Liver (tissue), 9 donors: Measurements from ENCODE around the gene TMEM42. TPM values are rescaled to one million over a fixed set of nuclear protein-coding genes. Genes with fewer than 3 reads are reported as not detected.

Experiments
- DNase-seq: peaks from one replicate; pipeline ENCODE4 v3.0.0-alpha.2; 2017; ENCODE audit warnings: low spot score
- H3K27ac ChIP-seq, 2 donors: one replicate each; pipeline ENCODE4 v1.7.0; 2013; ENCODE audit warnings: inconsistent platforms in 2 of 2, low read length in 2 of 2, control low read depth in 1 of 2, low read depth in 1 of 2, mild to moderate bottlenecking in 1 of 2
- H3K27me3 ChIP-seq, 4 donors: one replicate each; pipeline versions ENCODE4 v1.6.1 to v1.7.0; 2013; ENCODE audit warnings: low read length in 3 of 4, inconsistent platforms in 1 of 4, mild to moderate bottlenecking in 1 of 4, moderate library complexity in 1 of 4; ENCODE audit not compliant: control insufficient read depth in 4 of 4, insufficient read depth in 4 of 4
- H3K36me3 ChIP-seq, 4 donors: one replicate each; pipeline versions ENCODE4 v1.6.1 to v1.7.0; 2013; ENCODE audit warnings: low read length in 3 of 4, mild to moderate bottlenecking in 3 of 4, low read depth in 1 of 4, moderate library complexity in 1 of 4; ENCODE audit not compliant: control insufficient read depth in 4 of 4, insufficient read depth in 3 of 4
- H3K4me1 ChIP-seq, 4 donors: one replicate each; pipeline versions ENCODE4 v1.6.1 to v1.7.0; 2013; ENCODE audit warnings: low read length in 3 of 4, mild to moderate bottlenecking in 3 of 4, moderate library complexity in 1 of 4; ENCODE audit not compliant: control insufficient read depth in 4 of 4, insufficient read depth in 4 of 4
- H3K4me3 ChIP-seq, 3 donors: one replicate each; pipeline versions ENCODE4 v1.6.1 to v1.7.0; 2013; ENCODE audit warnings: low read length in 3 of 3, control low read depth in 1 of 3, low read depth in 1 of 3, mild to moderate bottlenecking in 1 of 3
- H3K9ac ChIP-seq, 2 donors: one replicate each; pipeline ENCODE4 v1.7.0; 2013; ENCODE audit warnings: low read length in 2 of 2, mild to moderate bottlenecking in 2 of 2, moderate library complexity in 2 of 2, control low read depth in 1 of 2, low read depth in 1 of 2
- H3K9me3 ChIP-seq, 4 donors: one replicate each; pipeline versions ENCODE4 v1.6.1 to v1.7.0; 2013; ENCODE audit warnings: low read length in 3 of 4; ENCODE audit not compliant: control insufficient read depth in 4 of 4
- EGR1 ChIP-seq, 2 donors: IDR thresholded peaks; 2 replicates each; pipeline ENCODE4 v1.6.1; 2016 to 2018; ENCODE audit warnings: antibody characterized with exemption in 2 of 2, low read depth in 2 of 2
- FOXA1 ChIP-seq: IDR thresholded peaks from 2 replicates; pipeline ENCODE4 v1.6.1; 2016; ENCODE audit warnings: antibody characterized with exemption
- FOXA2 ChIP-seq: IDR thresholded peaks from 2 replicates; pipeline ENCODE4 v1.6.1; 2016; ENCODE audit warnings: antibody characterized with exemption
- GABPA ChIP-seq, 2 donors: IDR thresholded peaks in 1 of 2; conservative IDR thresholded peaks in 1 of 2; 2 replicates each; pipeline ENCODE4 v1.6.1; 2016; ENCODE audit warnings: antibody characterized with exemption in 2 of 2, mild to moderate bottlenecking in 1 of 2, moderate library complexity in 1 of 2
- HNF4A ChIP-seq, 2 donors: conservative IDR thresholded peaks; 2 replicates each; pipeline ENCODE4 v1.6.1; 2016; ENCODE audit warnings: antibody characterized with exemption in 2 of 2, mild to moderate bottlenecking in 2 of 2
- HNF4G ChIP-seq: IDR thresholded peaks from 2 replicates; pipeline ENCODE4 v1.6.1; 2016; ENCODE audit warnings: antibody characterized with exemption
- MAX ChIP-seq: IDR thresholded peaks from 2 replicates; pipeline ENCODE4 v1.6.1; 2016; ENCODE audit warnings: antibody characterized with exemption
- NR2F2 ChIP-seq: IDR thresholded peaks from 2 replicates; pipeline ENCODE4 v1.6.1; 2016; ENCODE audit warnings: antibody characterized with exemption
- RAD21 ChIP-seq, 2 donors: IDR thresholded peaks; 2 replicates each; pipeline ENCODE4 v1.6.1; 2016; ENCODE audit warnings: antibody characterized with exemption in 2 of 2, mild to moderate bottlenecking in 2 of 2
- RXRA ChIP-seq, 2 donors: IDR thresholded peaks; 2 replicates each; pipeline ENCODE4 v1.6.1; 2017 to 2018; ENCODE audit warnings: antibody characterized with exemption in 2 of 2, mild to moderate bottlenecking in 1 of 2
- SP1 ChIP-seq: IDR thresholded peaks from 2 replicates; pipeline ENCODE4 v1.6.1; 2018; ENCODE audit warnings: antibody characterized with exemption, mild to moderate bottlenecking
- TAF1 ChIP-seq: conservative IDR thresholded peaks from 2 replicates; pipeline ENCODE4 v1.6.1; 2016; ENCODE audit warnings: antibody characterized with exemption, mild to moderate bottlenecking
- YY1 ChIP-seq: IDR thresholded peaks from 2 replicates; pipeline ENCODE4 v1.6.1; 2016; ENCODE audit warnings: antibody characterized with exemption, mild to moderate bottlenecking
- WGBS: extraction: QIAGEN DNeasy Blood & Tissue Kit; methylation state at CpG from one replicate; pipeline ENCODE4 v1.1.7; 2013; 5-methylcytosine and 5-hydroxymethylcytosine counted together
- polyA plus RNA-seq, 2 donors: library from polyadenylated mRNA; stranded (reverse) in 1 of 2; unstranded in 1 of 2; fragments of 200-250 nt in 1 of 2; fragments of >200 nt in 1 of 2; fragmentation: Nextera tagmentation in 1 of 2; extraction: Ambion mirVana in 1 of 2; gene quantifications; one replicate each; pipeline versions ENCODE4 v1.2.1 to v1.2.3, GENCODE V29; 2013 to 2015
- total RNA-seq, 2 donors: library from RNA; depleted of rRNA; stranded (reverse); fragments of >200 nt; gene quantifications; one replicate each; pipeline ENCODE4 v1.2.3, GENCODE V29; 2014
- TF ChIP-seq, protein P1 (sequence below): IDR thresholded peaks from 2 replicates; pipeline ENCODE4 v1.6.1; 2016; ENCODE audit warnings: antibody characterized with exemption
- TF ChIP-seq, protein P2 (sequence below): IDR thresholded peaks from 2 replicates; pipeline ENCODE4 v1.6.1; 2016; ENCODE audit warnings: antibody characterized with exemption, mild to moderate bottlenecking
- TF ChIP-seq, protein P3 (sequence below): fragments of 150-350 bp; IDR thresholded peaks from 2 replicates; pipeline ENCODE4 v1.5.1; 2017; ENCODE audit warnings: improper control_type of control experiment, low read depth, low read length; ENCODE audit not compliant: missing input control
- donor health status: healthy.
- donor health status: healthy.
- donor health status: healthy.
- donor health status: healthy.
- donor health status: healthy.

The TMEM42 gene
- total and polyA plus RNA-seq, 4 donors, result 5.8 to 9.9 (median 8.1) TPM

DNA sequence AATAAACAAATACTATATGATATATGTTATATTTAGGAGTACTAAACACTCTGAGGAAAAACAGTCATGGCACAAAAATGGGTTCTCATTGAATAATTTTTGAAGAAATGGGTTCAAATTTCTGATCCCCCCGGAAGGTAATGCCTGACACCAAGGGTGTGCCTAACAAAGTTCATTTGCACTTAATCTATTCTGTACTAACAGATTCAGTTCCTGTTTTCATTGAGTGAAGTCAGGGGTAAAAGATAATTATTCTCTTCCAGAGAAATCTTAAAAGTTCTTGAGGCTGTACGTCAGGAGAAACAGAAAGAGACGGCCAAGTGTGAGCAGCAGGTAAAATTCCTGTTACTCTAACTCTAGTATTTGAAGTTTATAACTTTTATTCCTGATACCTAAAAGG is 34.5 kb upstream of the TMEM42 start:
- Histone ChIP-seq H3K27me3 (no peaks in the 10 kb centered on the region), H3K36me3 (no peaks in the 10 kb centered on the region), H3K9me3 (no peaks in the 10 kb centered on the region), H3K4me3 (no peak overlapping the region), H3K4me1 (no peaks in the 10 kb centered on the region), H3K9ac (no peak overlapping the region), H3K27ac (no peak overlapping the region)
- WGBS, result 96% methylated on average over 3 of the region's 3 CpGs
- TF ChIP-seq EGR1 (IDR thresholded peaks at IDR 0.05; ENCODE audit: low read depth in 2 of 2), result no peak
- DNase-seq, result no peak

DNA sequence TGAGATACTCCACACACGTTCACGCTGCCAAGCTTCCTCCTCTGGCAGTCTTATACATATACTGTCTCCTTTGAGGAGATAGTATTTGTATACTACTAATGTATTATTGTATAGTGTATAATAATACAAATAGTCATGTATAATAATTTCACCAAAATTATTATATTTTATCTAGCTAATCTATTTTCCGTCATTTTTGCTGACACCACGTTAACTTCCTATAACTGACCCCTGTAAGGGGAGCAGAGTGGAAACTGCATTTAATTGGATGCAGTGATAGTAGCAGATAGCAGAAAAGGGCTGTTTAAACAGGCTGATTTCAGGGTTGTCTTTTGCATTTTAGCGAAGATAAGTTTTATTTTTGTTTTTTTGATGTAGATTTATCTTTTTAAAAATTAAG is 30.5 kb upstream of the TMEM42 start:
- DNase-seq, result no peak
- Histone ChIP-seq H3K27ac (no peak overlapping the region), H3K9me3 (no peaks in the 10 kb centered on the region), H3K9ac (no peak overlapping the region), H3K4me3 (no peak overlapping the region), H3K27me3 (no peaks in the 10 kb centered on the region), H3K4me1 (no peaks in the 10 kb centered on the region), H3K36me3 (no peaks in the 10 kb centered on the region)
- WGBS, result 95% methylated on average over 5 of the region's 5 CpGs
- TF ChIP-seq RAD21 (IDR thresholded peaks at IDR 0.05) (no peak), FOXA2 (no peak), HNF4A (conservative IDR thresholded peaks at IDR 0.05) (no peak), YY1 (no peak), HNF4G (no peak), EGR1 (IDR thresholded peaks at IDR 0.05; ENCODE audit: low read depth in 2 of 2) (no peak), NR2F2 (no peak)

DNA sequence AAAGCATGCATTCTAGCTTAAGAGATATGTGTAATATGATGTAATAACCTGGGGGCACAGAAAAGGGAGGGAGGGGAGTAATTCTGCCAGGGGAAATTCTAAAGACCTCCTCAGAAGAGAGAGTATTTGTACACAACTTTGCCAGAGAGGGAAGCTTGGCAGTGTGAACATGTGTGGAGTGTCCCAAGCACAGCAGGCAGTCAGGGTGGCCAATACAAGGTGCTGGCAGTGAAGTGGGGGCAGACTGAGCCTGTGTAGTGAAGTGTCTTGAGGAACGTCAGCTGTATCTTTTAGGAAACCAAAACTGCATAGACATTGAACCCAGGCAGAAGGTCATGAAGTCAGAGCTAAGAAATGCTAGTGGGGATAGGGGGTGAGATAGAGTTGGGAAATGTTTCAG is 29.7 kb upstream of the TMEM42 start:
- Histone ChIP-seq H3K27me3 (no peaks in the 10 kb centered on the region), H3K9ac (no peak overlapping the region), H3K4me3 (no peak overlapping the region), H3K4me1 (no peaks in the 10 kb centered on the region), H3K27ac (no peak overlapping the region), H3K36me3 (no peaks in the 10 kb centered on the region), H3K9me3 (peaks cover 3 to 8% (median 5%) of the 10 kb centered on the region in 4 donors)
- DNase-seq, result no peak
- TF ChIP-seq, protein P1, sequence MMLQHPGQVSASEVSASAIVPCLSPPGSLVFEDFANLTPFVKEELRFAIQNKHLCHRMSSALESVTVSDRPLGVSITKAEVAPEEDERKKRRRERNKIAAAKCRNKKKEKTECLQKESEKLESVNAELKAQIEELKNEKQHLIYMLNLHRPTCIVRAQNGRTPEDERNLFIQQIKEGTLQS, result no peak
- no peak for TF ChIP-seq GABPA (IDR thresholded peaks at IDR 0.05 in 1 of 2, conservative IDR thresholded peaks at IDR 0.05 in 1 of 2)
- TF ChIP-seq HNF4A (conservative IDR thresholded peaks at IDR 0.05), result no peak
- no peak for TF ChIP-seq NR2F2
- TF ChIP-seq RAD21 (IDR thresholded peaks at IDR 0.05), result no peak
- 91% methylated on average over 1 of the region's 1 CpG for WGBS

- WGBS, result 90% methylated on average over 2 of the region's 2 CpGs
- H3K4me3 ChIP-seq, result no peak overlapping the region
- H3K4me1 ChIP-seq, result no peaks in the 10 kb centered on the region
- peaks cover 3 to 8% (median 5%) of the 10 kb centered on the region in 4 donors for H3K9me3 ChIP-seq
- H3K9ac ChIP-seq, result no peak overlapping the region
- H3K27ac ChIP-seq, result no peak overlapping the region
- no peak for DNase-seq
- no peaks in the 10 kb centered on the region for H3K27me3 ChIP-seq
- no peaks in the 10 kb centered on the region for H3K36me3 ChIP-seq
- TF ChIP-seq RAD21 (IDR thresholded peaks at IDR 0.05), result no peak
- no peak for TF ChIP-seq HNF4G
- TF ChIP-seq HNF4A (conservative IDR thresholded peaks at IDR 0.05), result no peak
- TF ChIP-seq SP1, result no peak
- TF ChIP-seq FOXA1, result no peak
- no peak for TF ChIP-seq NR2F2
- TF ChIP-seq, protein P2, sequence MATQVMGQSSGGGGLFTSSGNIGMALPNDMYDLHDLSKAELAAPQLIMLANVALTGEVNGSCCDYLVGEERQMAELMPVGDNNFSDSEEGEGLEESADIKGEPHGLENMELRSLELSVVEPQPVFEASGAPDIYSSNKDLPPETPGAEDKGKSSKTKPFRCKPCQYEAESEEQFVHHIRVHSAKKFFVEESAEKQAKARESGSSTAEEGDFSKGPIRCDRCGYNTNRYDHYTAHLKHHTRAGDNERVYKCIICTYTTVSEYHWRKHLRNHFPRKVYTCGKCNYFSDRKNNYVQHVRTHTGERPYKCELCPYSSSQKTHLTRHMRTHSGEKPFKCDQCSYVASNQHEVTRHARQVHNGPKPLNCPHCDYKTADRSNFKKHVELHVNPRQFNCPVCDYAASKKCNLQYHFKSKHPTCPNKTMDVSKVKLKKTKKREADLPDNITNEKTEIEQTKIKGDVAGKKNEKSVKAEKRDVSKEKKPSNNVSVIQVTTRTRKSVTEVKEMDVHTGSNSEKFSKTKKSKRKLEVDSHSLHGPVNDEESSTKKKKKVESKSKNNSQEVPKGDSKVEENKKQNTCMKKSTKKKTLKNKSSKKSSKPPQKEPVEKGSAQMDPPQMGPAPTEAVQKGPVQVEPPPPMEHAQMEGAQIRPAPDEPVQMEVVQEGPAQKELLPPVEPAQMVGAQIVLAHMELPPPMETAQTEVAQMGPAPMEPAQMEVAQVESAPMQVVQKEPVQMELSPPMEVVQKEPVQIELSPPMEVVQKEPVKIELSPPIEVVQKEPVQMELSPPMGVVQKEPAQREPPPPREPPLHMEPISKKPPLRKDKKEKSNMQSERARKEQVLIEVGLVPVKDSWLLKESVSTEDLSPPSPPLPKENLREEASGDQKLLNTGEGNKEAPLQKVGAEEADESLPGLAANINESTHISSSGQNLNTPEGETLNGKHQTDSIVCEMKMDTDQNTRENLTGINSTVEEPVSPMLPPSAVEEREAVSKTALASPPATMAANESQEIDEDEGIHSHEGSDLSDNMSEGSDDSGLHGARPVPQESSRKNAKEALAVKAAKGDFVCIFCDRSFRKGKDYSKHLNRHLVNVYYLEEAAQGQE, result no peak
- TF ChIP-seq, protein P3, sequence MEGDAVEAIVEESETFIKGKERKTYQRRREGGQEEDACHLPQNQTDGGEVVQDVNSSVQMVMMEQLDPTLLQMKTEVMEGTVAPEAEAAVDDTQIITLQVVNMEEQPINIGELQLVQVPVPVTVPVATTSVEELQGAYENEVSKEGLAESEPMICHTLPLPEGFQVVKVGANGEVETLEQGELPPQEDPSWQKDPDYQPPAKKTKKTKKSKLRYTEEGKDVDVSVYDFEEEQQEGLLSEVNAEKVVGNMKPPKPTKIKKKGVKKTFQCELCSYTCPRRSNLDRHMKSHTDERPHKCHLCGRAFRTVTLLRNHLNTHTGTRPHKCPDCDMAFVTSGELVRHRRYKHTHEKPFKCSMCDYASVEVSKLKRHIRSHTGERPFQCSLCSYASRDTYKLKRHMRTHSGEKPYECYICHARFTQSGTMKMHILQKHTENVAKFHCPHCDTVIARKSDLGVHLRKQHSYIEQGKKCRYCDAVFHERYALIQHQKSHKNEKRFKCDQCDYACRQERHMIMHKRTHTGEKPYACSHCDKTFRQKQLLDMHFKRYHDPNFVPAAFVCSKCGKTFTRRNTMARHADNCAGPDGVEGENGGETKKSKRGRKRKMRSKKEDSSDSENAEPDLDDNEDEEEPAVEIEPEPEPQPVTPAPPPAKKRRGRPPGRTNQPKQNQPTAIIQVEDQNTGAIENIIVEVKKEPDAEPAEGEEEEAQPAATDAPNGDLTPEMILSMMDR, result no peak
- TF ChIP-seq EGR1 (IDR thresholded peaks at IDR 0.05; ENCODE audit: low read depth in 2 of 2), result no peak
- TF ChIP-seq, protein P1, result no peak
- no peak for TF ChIP-seq YY1
- no peak for TF ChIP-seq MAX
- TF ChIP-seq TAF1, result no peak
- TF ChIP-seq FOXA2, result no peak
- TF ChIP-seq RXRA (IDR thresholded peaks at IDR 0.05), result no peak
- no peak for TF ChIP-seq GABPA (IDR thresholded peaks at IDR 0.05 in 1 of 2, conservative IDR thresholded peaks at IDR 0.05 in 1 of 2)
Observed at GRCh38 chr3:44832965-44833364, 28.7 kb upstream of the TMEM42 start.
